ENCODE measurements around the gene CWH43.
"Not testable (repeated sequence)": the region's sequence is repeated elsewhere in the genome, so short reads cannot be mapped to it uniquely, and the experiment has no call there.

DNA sequence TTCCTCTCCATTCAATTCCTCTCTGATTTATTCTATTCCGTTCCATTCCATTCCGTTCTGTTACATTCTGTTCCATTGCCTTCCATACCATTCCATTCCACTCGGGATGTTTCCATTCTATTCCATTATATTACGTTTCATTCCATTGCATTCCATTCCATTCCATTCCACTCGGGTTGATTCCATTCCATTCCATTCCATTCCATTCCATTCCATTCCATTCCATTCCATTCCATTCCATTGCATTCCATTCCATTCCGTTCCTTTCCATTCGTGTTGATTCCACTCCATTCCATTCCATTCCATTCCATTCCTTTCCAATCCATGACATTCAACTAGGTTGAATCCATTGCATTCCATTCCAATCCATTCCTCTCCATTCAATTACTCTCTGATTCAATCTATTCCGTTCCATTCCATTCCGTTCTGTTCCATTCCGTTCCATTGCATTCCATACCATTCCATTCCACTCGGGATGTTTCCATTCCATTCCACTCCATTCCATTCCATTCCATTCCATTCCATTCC, 106.6 kb downstream of the CWH43 start:
- TF ChIP-seq CTCF (IDR thresholded peaks at IDR 0.05 in 8 of 11, conservative IDR thresholded peaks at IDR 0.05 in 3 of 11); POLR2AphosphoS5 (IDR thresholded peaks at IDR 0.05): not testable (repeated sequence)

Measured in spleen (tissue), 7 donors.